ENCODE measurements around the gene POTEG. TPM values are rescaled to one million over a fixed set of nuclear protein-coding genes. Genes with fewer than 3 reads are reported as not detected.

The POTEG gene
- not detected in 2 replicates for total RNA-seq

DNA sequence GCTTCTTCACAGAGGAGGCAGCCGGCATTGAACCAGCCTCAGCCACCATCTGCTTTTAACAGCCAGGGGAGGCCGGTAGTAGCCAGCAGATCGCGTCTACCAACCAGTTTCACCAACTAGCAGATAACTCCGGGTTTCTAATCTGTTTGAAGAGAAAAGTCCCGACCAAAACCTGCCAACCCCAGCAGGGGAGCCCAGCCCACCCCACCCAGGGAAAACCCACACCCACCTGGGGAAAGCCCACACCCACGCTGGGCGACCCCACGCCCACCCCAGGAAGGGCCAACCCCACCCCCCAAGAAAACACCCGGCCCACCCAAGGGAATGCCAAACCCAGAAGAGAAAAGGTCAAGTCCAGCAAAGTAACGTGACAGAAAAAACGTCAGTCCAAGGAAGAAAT is at the start of gene POTEG:
TSS of gene POTEG (minus strand) at position 101 of the 400 bp plus-strand sequence. CDS start at position 49, 52 bp downstream.

